ENCODE data around the gene CLINT1.

Gene CLINT1

GRCh38 chr5:157821822-157822622, 36.9 kb downstream of the CLINT1 start:
- Histone ChIP-seq H3K9me3 (ENCODE audit: severe bottlenecking) (no peaks in the 10 kb centered on the region), H3K36me3 (ENCODE audit: low read depth) (peaks cover 10% of the 10 kb centered on the region), H3K27me3 (ENCODE audit: insufficient read depth, poor library complexity, severe bottlenecking) (no peaks in the 10 kb centered on the region), H3K4me1 (ENCODE audit: insufficient read depth, poor library complexity, severe bottlenecking) (peaks cover 3% of the 10 kb centered on the region), H3K4me3 (ENCODE audit: severe bottlenecking) (no peak overlapping the region), H3K27ac (ENCODE audit: poor library complexity, severe bottlenecking) (no peak overlapping the region)
- DNase-seq (ENCODE audit: low spot score) = no peak
- no peak for TF ChIP-seq CTCF (IDR thresholded peaks at IDR 0.05; ENCODE audit: poor library complexity, severe bottlenecking)
- ATAC-seq (ENCODE audit: low read depth) = no peak

GRCh38 chr5:157821405-157821804, 37.5 kb downstream of the CLINT1 start:
- Histone ChIP-seq H3K4me1 (ENCODE audit: insufficient read depth, poor library complexity, severe bottlenecking) (peaks cover 3% of the 10 kb centered on the region), H3K27ac (ENCODE audit: poor library complexity, severe bottlenecking) (no peak overlapping the region), H3K27me3 (ENCODE audit: insufficient read depth, poor library complexity, severe bottlenecking) (no peaks in the 10 kb centered on the region), H3K9me3 (ENCODE audit: severe bottlenecking) (no peaks in the 10 kb centered on the region), H3K36me3 (ENCODE audit: low read depth) (peaks cover 16% of the 10 kb centered on the region), H3K4me3 (ENCODE audit: severe bottlenecking) (no peak overlapping the region)
- ATAC-seq (ENCODE audit: low read depth) = no peak
- DNase-seq (ENCODE audit: low spot score) = no peak
- TF ChIP-seq CTCF (IDR thresholded peaks at IDR 0.05; ENCODE audit: poor library complexity, severe bottlenecking) = no peak

GRCh38 chr5:157820593-157821252, 38.2 kb downstream of the CLINT1 start:
- DNase-seq (ENCODE audit: low spot score) (no peak), ATAC-seq (ENCODE audit: low read depth) (0 out of 3 replicates have a peak, but pooled peaks have one; percentile 36)
- no peaks in the 10 kb centered on the region for H3K9me3 ChIP-seq (ENCODE audit: severe bottlenecking)
- H3K27ac ChIP-seq (ENCODE audit: poor library complexity, severe bottlenecking) = no peak overlapping the region
- H3K4me3 ChIP-seq (ENCODE audit: severe bottlenecking) = no peak overlapping the region
- H3K4me1 ChIP-seq (ENCODE audit: insufficient read depth, poor library complexity, severe bottlenecking) = peaks cover 3% of the 10 kb centered on the region
- TF ChIP-seq CTCF (IDR thresholded peaks at IDR 0.05; ENCODE audit: poor library complexity, severe bottlenecking) = peak; percentile 89
- peaks cover 23% of the 10 kb centered on the region for H3K36me3 ChIP-seq (ENCODE audit: low read depth)
- H3K27me3 ChIP-seq (ENCODE audit: insufficient read depth, poor library complexity, severe bottlenecking) = no peaks in the 10 kb centered on the region

GRCh38 chr5:157819502-157820115, 39.3 kb downstream of the CLINT1 start:
- DNase-seq (ENCODE audit: low spot score) (no peak), ATAC-seq (ENCODE audit: low read depth) (no peak)
- TF ChIP-seq CTCF (IDR thresholded peaks at IDR 0.05; ENCODE audit: poor library complexity, severe bottlenecking) = no peak
- Histone ChIP-seq H3K4me1 (ENCODE audit: insufficient read depth, poor library complexity, severe bottlenecking) (peaks cover 3% of the 10 kb centered on the region), H3K36me3 (ENCODE audit: low read depth) (peaks cover 30% of the 10 kb centered on the region), H3K9me3 (ENCODE audit: severe bottlenecking) (no peaks in the 10 kb centered on the region), H3K4me3 (ENCODE audit: severe bottlenecking) (no peak overlapping the region), H3K27ac (ENCODE audit: poor library complexity, severe bottlenecking) (no peak overlapping the region), H3K27me3 (ENCODE audit: insufficient read depth, poor library complexity, severe bottlenecking) (no peaks in the 10 kb centered on the region)
